ENCODE measurements around the gene EFEMP2. TPM values are rescaled to one million over a fixed set of nuclear protein-coding genes. Genes with fewer than 3 reads are reported as not detected.

EFEMP2 gene
- polyA plus RNA-seq, 1 experiment = 497 TPM

DNA sequence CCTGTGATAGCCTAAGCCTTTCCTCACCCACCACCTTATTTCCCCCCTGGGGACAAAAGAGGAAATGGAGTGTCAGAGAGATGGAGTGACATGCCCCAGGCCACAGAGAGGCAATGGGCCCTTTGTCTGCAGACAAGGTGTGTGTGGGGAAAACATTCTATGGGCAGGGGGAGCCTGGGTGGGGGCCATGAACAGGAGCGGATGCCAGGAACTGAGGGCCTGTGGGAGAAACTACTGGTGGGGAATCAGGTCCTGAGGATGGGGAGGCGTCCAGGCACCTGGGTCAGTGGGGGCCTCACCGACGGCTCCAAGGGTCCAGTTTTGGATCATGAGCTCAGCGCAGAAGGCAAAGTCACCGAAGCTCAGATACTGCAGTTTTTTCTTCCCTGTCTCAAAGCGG is 12.6 kb upstream of the EFEMP2 start:
- no peak for DNase-seq (ENCODE audit: low read depth)
- no peaks in the 10 kb centered on the region for H3K27me3 ChIP-seq (ENCODE audit: control insufficient read depth, insufficient read depth, low read length)
- H3K4me3 ChIP-seq (ENCODE audit: low read depth, low read length) = no peak overlapping the region
- POLR2A ChIA-PET = interaction anchor here (0.6 kb wide), 1 partner anchor 380 kb away, joined by 3 read pairs; no protein-coding TSS in a partner anchor
- CTCF ChIA-PET = interaction anchor here (0.6 to 11.7 kb wide), 26 partner anchors 9 to 192 kb away, joined by 3 to 130 read pairs (median 8); partner anchors contain the start of genes C11orf68, CST6, EFEMP2 and FOSL1
- peaks cover 26% of the 10 kb centered on the region for H3K36me3 ChIP-seq (ENCODE audit: control insufficient read depth, insufficient read depth, low read length)
- TF ChIP-seq, protein P1, sequence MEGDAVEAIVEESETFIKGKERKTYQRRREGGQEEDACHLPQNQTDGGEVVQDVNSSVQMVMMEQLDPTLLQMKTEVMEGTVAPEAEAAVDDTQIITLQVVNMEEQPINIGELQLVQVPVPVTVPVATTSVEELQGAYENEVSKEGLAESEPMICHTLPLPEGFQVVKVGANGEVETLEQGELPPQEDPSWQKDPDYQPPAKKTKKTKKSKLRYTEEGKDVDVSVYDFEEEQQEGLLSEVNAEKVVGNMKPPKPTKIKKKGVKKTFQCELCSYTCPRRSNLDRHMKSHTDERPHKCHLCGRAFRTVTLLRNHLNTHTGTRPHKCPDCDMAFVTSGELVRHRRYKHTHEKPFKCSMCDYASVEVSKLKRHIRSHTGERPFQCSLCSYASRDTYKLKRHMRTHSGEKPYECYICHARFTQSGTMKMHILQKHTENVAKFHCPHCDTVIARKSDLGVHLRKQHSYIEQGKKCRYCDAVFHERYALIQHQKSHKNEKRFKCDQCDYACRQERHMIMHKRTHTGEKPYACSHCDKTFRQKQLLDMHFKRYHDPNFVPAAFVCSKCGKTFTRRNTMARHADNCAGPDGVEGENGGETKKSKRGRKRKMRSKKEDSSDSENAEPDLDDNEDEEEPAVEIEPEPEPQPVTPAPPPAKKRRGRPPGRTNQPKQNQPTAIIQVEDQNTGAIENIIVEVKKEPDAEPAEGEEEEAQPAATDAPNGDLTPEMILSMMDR (IDR thresholded peaks at IDR 0.05; ENCODE audit: insufficient read depth, low read depth, low read length) = no peak

GRCh38 chr11:65884716-65885092 is 12.1 kb upstream of the EFEMP2 start:
- no peak overlapping the region for H3K4me3 ChIP-seq (ENCODE audit: low read depth, low read length)
- peaks cover 26% of the 10 kb centered on the region for H3K36me3 ChIP-seq (ENCODE audit: control insufficient read depth, insufficient read depth, low read length)
- no peak for DNase-seq (ENCODE audit: low read depth)
- TF ChIP-seq, protein P1 (IDR thresholded peaks at IDR 0.05; ENCODE audit: insufficient read depth, low read depth, low read length) = peak; percentile 100
- H3K27me3 ChIP-seq (ENCODE audit: control insufficient read depth, insufficient read depth, low read length) = no peaks in the 10 kb centered on the region
- ChIA-PET CTCF (interaction anchor here (0.6 to 11.7 kb wide), 35 partner anchors 8 to 514 kb away, joined by 3 to 130 read pairs (median 6); partner anchors contain the start of genes C11orf68, CST6, EFEMP2 and FOSL1), POLR2A (interaction anchor here (0.6 kb wide), 1 partner anchor 379 kb away, joined by 3 read pairs; no protein-coding TSS in a partner anchor)

GRCh38 chr11:65883786-65884715 is 11.5 kb upstream of the EFEMP2 start:
- H3K4me3 ChIP-seq (ENCODE audit: low read depth, low read length) = no peak overlapping the region
- H3K27me3 ChIP-seq (ENCODE audit: control insufficient read depth, insufficient read depth, low read length) = no peaks in the 10 kb centered on the region
- peaks cover 26% of the 10 kb centered on the region for H3K36me3 ChIP-seq (ENCODE audit: control insufficient read depth, insufficient read depth, low read length)
- DNase-seq (ENCODE audit: low read depth) = no peak
- CTCF ChIA-PET = interaction anchor here (0.6 to 11.7 kb wide), 37 partner anchors 7 to 513 kb away, joined by 3 to 130 read pairs (median 6); partner anchors contain the start of genes C11orf68, CST6, EFEMP2 and FOSL1
- POLR2A ChIA-PET = no interaction called here
- TF ChIP-seq, protein P1 (IDR thresholded peaks at IDR 0.05; ENCODE audit: insufficient read depth, low read depth, low read length) = no peak

GRCh38 chr11:65883058-65883761 is 10.6 kb upstream of the EFEMP2 start:
- DNase-seq (ENCODE audit: low read depth) = no peak
- ChIA-PET CTCF (interaction anchor here (1.0 to 11.7 kb wide), 13 partner anchors 12 to 175 kb away, joined by 3 to 130 read pairs (median 9); partner anchors contain the start of genes C11orf68, EFEMP2, FOSL1 and MUS81), POLR2A (no interaction called here)
- Histone ChIP-seq H3K27me3 (ENCODE audit: control insufficient read depth, insufficient read depth, low read length) (no peaks in the 10 kb centered on the region), H3K4me3 (ENCODE audit: low read depth, low read length) (no peak overlapping the region), H3K36me3 (ENCODE audit: control insufficient read depth, insufficient read depth, low read length) (peaks cover 26% of the 10 kb centered on the region)
- TF ChIP-seq, protein P1 (IDR thresholded peaks at IDR 0.05; ENCODE audit: insufficient read depth, low read depth, low read length) = no peak

Data from BJ (cell line).